ENCODE results near the gene RGL4. TPM values are rescaled to one million over a fixed set of nuclear protein-coding genes. Genes with fewer than 3 reads are reported as not detected.
"Not testable (repeated sequence)": the region's sequence is repeated elsewhere in the genome, so short reads cannot be mapped to it uniquely, and the experiment has no call there.

The RGL4 gene
- total RNA-seq, 3 donors from 2014 or later (not counting 1 experiment from before 2014, with no cell fraction given) = 11.6 to 14.5 (median 12.7) TPM

DNA sequence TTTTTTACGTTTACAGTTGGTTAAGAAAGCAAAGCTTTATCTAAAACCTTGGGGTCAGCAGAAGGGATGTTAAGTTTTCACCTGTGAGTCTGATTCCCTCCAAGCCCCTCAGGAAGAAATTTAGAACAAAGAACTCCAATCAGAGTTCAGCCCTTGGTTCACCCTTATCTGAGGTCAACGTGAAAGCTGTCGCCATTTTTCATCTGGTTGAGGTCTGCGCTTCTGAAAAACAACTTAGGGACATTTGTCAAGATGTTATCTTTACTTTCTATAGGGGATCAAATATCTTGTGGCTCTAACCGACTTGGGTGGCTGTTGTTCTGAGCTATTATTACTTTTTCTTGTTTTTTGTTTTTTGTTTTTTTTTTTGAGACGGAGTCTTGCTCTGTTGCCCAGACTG, 30.0 kb downstream of the RGL4 start:
- no peaks in the 10 kb centered on the region for H3K27me3 Mint-ChIP-seq (ENCODE audit: low read depth in 2 of 2)
- DNase-seq = no peak
- intact Hi-C loops (cut with micrococcal nuclease) = no loop called here

DNA sequence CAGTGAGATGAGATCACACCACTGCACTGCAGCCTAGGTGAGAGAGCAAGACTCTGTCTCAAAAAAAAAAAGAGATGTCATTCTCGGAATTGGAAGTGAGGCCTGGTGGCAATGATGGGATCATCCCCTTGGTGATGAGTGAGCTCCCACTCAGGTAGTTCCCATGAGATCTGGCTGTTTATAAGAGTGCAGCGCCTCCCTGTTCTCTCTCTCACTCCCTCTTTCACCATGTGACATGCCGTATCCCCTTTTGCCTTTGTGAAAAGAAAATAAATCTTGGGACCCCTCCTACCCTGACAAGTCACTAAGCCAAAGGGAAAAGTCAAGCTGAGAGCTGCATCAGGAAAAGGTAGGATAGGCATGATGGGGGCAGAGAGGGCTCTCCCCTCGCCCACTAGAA, 31.3 kb downstream of the RGL4 start:
- 89% methylated on average over 4 of the region's 4 CpGs for WGBS (ENCODE audit: insufficient coverage)
- no peak overlapping the region for H3K4me3 Mint-ChIP-seq

More for the DNA sequence above, 30.0 kb downstream of the RGL4 start:
- Histone ChIP-seq H3K4me3 (ENCODE audit: low read length) (no peak overlapping the region), H3K27me3 (ENCODE audit: control insufficient read depth, insufficient read depth, low read length) (no peaks in the 10 kb centered on the region), H3K27ac (ENCODE audit: low read length) (no peak overlapping the region), H3K36me3 (ENCODE audit: control insufficient read depth, insufficient read depth, low read length) (no peaks in the 10 kb centered on the region), H3K4me1 (ENCODE audit: control insufficient read depth, insufficient read depth, low read length) (peaks cover 15% of the 10 kb centered on the region), H3K9me3 (ENCODE audit: control insufficient read depth, insufficient read depth, low read length) (no peaks in the 10 kb centered on the region)
- H3K9me3 Mint-ChIP-seq = no peaks in the 10 kb centered on the region
- no peak overlapping the region for H3K27ac Mint-ChIP-seq
- 79% methylated on average over 6 of the region's 6 CpGs for WGBS (ENCODE audit: insufficient coverage)
- no peak overlapping the region for H3K4me3 Mint-ChIP-seq
- peaks cover 2 to 10% of the 10 kb centered on the region in 2 donors for H3K4me1 Mint-ChIP-seq
- no peak for ATAC-seq
- TF ChIP-seq, protein P1, sequence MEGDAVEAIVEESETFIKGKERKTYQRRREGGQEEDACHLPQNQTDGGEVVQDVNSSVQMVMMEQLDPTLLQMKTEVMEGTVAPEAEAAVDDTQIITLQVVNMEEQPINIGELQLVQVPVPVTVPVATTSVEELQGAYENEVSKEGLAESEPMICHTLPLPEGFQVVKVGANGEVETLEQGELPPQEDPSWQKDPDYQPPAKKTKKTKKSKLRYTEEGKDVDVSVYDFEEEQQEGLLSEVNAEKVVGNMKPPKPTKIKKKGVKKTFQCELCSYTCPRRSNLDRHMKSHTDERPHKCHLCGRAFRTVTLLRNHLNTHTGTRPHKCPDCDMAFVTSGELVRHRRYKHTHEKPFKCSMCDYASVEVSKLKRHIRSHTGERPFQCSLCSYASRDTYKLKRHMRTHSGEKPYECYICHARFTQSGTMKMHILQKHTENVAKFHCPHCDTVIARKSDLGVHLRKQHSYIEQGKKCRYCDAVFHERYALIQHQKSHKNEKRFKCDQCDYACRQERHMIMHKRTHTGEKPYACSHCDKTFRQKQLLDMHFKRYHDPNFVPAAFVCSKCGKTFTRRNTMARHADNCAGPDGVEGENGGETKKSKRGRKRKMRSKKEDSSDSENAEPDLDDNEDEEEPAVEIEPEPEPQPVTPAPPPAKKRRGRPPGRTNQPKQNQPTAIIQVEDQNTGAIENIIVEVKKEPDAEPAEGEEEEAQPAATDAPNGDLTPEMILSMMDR (IDR thresholded peaks at IDR 0.05) = no peak
- no peaks in the 10 kb centered on the region for H3K36me3 Mint-ChIP-seq

GRCh38 chr22:23722724-23723123, 31.9 kb downstream of the RGL4 start:
- DNase-seq (no peak), ATAC-seq (no peak)
- H3K36me3 Mint-ChIP-seq = no peaks in the 10 kb centered on the region
- 89% methylated on average over 2 of the region's 2 CpGs for WGBS (ENCODE audit: insufficient coverage)
- intact Hi-C loops (cut with micrococcal nuclease) = no loop called here
- H3K27ac Mint-ChIP-seq = no peak overlapping the region
- no peak overlapping the region for H3K27ac ChIP-seq (ENCODE audit: low read length)
- H3K9me3 Mint-ChIP-seq = no peaks in the 10 kb centered on the region
- H3K9me3 ChIP-seq (ENCODE audit: control insufficient read depth, insufficient read depth, low read length) = no peaks in the 10 kb centered on the region
- H3K27me3 ChIP-seq (ENCODE audit: control insufficient read depth, insufficient read depth, low read length) = no peaks in the 10 kb centered on the region
- H3K4me1 Mint-ChIP-seq = no peaks in the 10 kb centered on the region
- H3K4me3 Mint-ChIP-seq = no peak overlapping the region
- H3K4me3 ChIP-seq (ENCODE audit: low read length) = no peak overlapping the region
- no peaks in the 10 kb centered on the region for H3K27me3 Mint-ChIP-seq (ENCODE audit: low read depth in 2 of 2)
- H3K36me3 ChIP-seq (ENCODE audit: control insufficient read depth, insufficient read depth, low read length) = no peaks in the 10 kb centered on the region
- H3K4me1 ChIP-seq (ENCODE audit: control insufficient read depth, insufficient read depth, low read length) = no peaks in the 10 kb centered on the region
- TF ChIP-seq, protein P1 (IDR thresholded peaks at IDR 0.05) = no peak

More for the DNA sequence above, 31.3 kb downstream of the RGL4 start:
- intact Hi-C loops (cut with micrococcal nuclease) = no loop called here
- Mint-ChIP-seq H3K27ac (no peak overlapping the region), H3K27me3 (ENCODE audit: low read depth in 2 of 2) (no peaks in the 10 kb centered on the region), H3K36me3 (no peaks in the 10 kb centered on the region), H3K9me3 (no peaks in the 10 kb centered on the region), H3K4me1 (peaks cover 0 to 4% of the 10 kb centered on the region in 2 donors)
- Histone ChIP-seq H3K4me1 (ENCODE audit: control insufficient read depth, insufficient read depth, low read length) (peaks cover 5% of the 10 kb centered on the region), H3K36me3 (ENCODE audit: control insufficient read depth, insufficient read depth, low read length) (no peaks in the 10 kb centered on the region), H3K4me3 (ENCODE audit: low read length) (no peak overlapping the region), H3K9me3 (ENCODE audit: control insufficient read depth, insufficient read depth, low read length) (no peaks in the 10 kb centered on the region), H3K27ac (ENCODE audit: low read length) (no peak overlapping the region), H3K27me3 (ENCODE audit: control insufficient read depth, insufficient read depth, low read length) (no peaks in the 10 kb centered on the region)
- ATAC-seq (no peak), DNase-seq (no peak)
- TF ChIP-seq, protein P1 (IDR thresholded peaks at IDR 0.05) = no peak

DNA sequence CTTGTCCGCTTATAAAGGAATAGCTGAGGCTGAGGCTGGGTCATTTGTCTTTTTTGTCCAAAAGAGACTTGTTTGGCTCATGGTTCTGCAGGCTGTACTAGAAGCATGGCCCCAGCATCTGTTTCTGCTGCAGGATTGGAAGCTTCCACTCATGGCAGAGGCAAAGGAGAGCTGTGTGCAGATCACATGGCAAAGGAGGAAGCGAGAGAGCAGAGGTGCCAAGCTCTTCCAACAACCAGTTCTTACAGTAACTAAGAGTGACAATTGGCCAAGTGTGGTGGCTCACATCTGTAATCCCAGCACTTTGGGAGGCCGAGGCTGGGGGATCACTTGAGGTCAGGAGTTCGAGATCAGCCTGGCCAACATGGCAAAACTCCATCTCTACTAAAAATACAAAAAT, 37.3 kb downstream of the RGL4 start:
- H3K27ac Mint-ChIP-seq; H3K36me3 ChIP-seq (ENCODE audit: control insufficient read depth, insufficient read depth, low read length); ATAC-seq: not testable (repeated sequence)

More for the DNA sequence above, 37.3 kb downstream of the RGL4 start:
- H3K4me1 Mint-ChIP-seq; H3K27me3 ChIP-seq (ENCODE audit: control insufficient read depth, insufficient read depth, low read length); H3K4me1 ChIP-seq (ENCODE audit: control insufficient read depth, insufficient read depth, low read length); H3K36me3 Mint-ChIP-seq; H3K27me3 Mint-ChIP-seq (ENCODE audit: low read depth in 2 of 2); intact Hi-C loops (cut with micrococcal nuclease); H3K9me3 Mint-ChIP-seq; H3K27ac ChIP-seq (ENCODE audit: low read length); DNase-seq; H3K4me3 Mint-ChIP-seq; H3K4me3 ChIP-seq (ENCODE audit: low read length); H3K9me3 ChIP-seq (ENCODE audit: control insufficient read depth, insufficient read depth, low read length): not testable (repeated sequence)
- 92% methylated on average over 4 of the region's 4 CpGs for WGBS (ENCODE audit: insufficient coverage)
